Ecto neural progenitor cell (in vitro differentiated cells): ENCODE results near the gene PRAMEF25.
"Not testable (repeated sequence)": the region's sequence is repeated elsewhere in the genome, so short reads cannot be mapped to it uniquely, and the experiment has no call there.

Experiments used
- DNase-seq: peaks from one replicate; pipeline ENCODE4 v3.0.0-alpha.2; 2018; ENCODE audit warnings: low spot score

Gene PRAMEF25

GRCh38 chr1:13070474-13070873, at the start of gene PRAMEF25:
Gene PRAMEF25 (plus strand): TSS chr1:13070774. CDS start chr1:13073694, 2,920 bp downstream.
- not testable (repeated sequence) for DNase-seq

- not testable (repeated sequence) for DNase-seq
Observed at GRCh38 chr1:13056475-13056874, 14.1 kb upstream of the PRAMEF25 start, which contains the start of gene PRAMEF27. Gene PRAMEF27 (minus strand): TSS chr1:13056575. CDS start chr1:13053659, 2,916 bp downstream.

- not testable (repeated sequence) for DNase-seq
Observed at GRCh38 chr1:13116754-13117153, 46.2 kb downstream of the PRAMEF25 start, which contains the start of gene HNRNPCL2. Gene HNRNPCL2 (minus strand): TSS chr1:13116854. CDS start chr1:13116400, 454 bp downstream.
